GM15510 (cell line): ENCODE results near the gene NFE2L3.

Experiments
- POLR2A ChIP-seq: IDR thresholded peaks from 3 replicates; pipeline ENCODE4 v1.6.1; 2011; ENCODE audit warnings: borderline replicate concordance; ENCODE audit not compliant: insufficient read length; ENCODE audit errors: extremely low read depth

Gene NFE2L3

DNA sequence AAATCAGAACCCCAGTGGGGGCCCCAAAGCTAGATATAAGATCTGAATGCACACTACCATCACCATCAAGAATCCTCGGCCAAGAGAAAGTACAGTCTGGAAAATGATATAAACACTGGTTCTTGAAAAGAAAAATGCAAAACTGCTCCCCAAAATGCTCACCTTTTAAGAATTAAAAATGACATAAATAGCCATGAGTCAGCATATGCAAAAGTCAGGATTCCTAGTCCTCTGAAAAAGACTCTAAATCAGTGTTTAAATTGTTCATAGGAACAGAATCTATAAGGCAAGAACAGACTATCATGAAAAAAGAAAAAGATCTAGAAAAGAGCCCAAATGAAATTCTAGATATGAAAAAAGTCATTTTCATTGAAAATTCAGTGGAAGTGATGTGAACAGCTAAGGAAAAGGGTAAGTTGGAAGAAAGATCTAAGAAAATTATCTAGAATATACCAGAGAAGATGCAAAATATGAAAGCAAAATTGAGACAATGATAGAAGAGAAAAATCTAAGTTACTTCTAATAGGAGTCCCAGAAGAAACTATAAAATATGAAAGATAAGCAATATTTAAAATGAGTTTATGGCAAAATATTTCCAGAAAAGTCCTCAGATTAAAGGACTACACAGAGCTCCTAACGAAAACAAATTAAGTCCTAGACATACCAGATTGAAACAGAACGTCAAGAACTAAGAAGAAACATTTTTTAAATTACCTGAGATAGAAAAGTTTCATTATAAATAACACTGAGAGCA, 29.7 kb downstream of the NFE2L3 start:
- no peak for TF ChIP-seq POLR2A

DNA sequence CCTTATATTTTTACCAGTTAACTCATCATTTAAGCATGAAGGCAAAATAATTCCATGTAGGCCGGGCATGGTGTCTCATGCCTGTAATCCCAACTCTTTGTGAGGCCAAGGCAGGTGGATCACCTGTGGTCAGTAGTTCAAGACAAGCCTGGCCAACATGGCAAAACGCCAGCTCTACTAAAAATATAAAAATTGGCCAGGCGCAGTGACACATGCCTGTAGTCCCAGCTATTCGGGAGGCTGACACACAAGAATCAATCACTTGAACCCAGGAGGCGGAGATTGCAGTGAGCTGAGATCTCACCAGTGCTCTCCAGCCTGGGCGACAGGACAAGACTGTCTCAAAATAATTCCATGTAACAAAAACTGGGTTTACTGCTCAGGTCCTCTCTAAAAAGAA, 30.3 kb downstream of the NFE2L3 start:
- TF ChIP-seq POLR2A = no peak

DNA sequence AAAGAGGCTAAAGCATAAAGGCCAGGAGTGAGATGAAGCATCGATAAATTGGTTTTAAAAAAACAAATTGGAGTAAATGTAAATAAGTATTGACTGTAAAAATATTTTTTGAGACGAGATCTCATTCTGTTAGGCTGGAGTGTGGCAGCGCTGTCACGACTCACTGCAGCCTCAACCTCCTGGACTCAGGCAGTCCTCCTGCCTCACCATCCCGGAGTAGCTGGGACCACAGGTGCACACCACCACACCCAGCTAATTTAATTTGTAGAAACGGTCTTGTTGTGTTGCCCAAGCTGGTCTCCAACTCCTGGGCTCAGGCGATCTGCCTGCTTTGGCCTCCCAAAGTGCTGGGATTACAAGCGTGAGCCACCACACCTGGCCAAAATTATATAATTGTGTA, 30.7 kb downstream of the NFE2L3 start:
- no peak for TF ChIP-seq POLR2A

DNA sequence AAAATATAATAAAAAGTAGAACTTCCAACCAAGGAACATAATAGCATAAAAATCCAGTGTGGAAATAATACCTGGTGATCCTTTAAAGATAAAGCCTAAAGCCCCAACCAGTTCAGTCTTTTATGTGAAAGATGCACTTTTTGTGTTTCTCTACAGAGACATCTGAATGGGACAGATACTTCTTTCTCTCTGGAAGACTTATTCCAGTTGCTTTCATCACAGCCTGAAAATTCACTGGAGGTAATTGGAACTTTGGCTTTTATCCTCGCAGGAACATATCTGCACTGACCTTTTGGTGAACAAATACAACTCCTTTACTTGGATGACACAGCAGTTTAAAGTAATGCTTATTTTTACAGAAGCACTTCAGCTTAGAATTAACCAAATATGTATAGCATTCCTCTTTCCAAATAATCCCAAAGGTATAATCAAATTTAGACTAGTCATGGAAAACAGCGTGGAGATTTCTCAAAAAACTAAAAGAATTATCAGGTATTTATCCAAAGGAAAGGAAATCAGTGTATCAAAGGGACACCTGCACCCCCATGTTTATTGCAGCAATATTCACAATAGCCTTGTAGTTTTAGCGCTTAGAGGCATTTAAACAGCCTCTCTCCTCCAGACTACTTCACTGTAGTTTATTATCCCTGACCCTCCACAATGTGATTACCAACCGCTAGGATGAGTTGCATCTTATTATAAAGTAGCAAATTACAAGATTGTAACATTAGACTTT, 31.7 kb downstream of the NFE2L3 start:
- TF ChIP-seq POLR2A = peak; percentile 2

DNA sequence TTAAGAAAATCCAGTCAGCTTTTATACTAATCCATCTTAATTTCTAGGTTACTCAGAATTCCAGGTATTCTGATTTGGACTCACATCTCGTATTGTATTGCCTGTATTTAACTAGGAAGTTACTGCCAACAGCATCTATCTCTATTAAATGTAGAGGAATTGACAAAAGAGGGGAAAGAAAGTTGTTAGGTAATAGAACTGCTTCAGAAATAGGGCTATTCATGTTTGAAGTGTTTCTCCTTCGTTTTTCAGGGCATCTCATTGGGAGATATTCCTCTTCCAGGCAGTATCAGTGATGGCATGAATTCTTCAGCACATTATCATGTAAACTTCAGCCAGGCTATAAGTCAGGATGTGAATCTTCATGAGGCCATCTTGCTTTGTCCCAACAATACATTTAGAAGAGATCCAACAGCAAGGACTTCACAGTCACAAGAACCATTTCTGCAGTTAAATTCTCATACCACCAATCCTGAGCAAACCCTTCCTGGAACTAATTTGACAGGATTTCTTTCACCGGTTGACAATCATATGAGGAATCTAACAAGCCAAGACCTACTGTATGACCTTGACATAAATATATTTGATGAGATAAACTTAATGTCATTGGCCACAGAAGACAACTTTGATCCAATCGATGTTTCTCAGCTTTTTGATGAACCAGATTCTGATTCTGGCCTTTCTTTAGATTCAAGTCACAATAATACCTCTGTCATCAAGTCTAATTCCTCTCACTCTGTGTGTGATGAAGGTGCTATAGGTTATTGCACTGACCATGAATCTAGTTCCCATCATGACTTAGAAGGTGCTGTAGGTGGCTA, 32.5 kb downstream of the NFE2L3 start:
- TF ChIP-seq POLR2A = peak; percentile 7

DNA sequence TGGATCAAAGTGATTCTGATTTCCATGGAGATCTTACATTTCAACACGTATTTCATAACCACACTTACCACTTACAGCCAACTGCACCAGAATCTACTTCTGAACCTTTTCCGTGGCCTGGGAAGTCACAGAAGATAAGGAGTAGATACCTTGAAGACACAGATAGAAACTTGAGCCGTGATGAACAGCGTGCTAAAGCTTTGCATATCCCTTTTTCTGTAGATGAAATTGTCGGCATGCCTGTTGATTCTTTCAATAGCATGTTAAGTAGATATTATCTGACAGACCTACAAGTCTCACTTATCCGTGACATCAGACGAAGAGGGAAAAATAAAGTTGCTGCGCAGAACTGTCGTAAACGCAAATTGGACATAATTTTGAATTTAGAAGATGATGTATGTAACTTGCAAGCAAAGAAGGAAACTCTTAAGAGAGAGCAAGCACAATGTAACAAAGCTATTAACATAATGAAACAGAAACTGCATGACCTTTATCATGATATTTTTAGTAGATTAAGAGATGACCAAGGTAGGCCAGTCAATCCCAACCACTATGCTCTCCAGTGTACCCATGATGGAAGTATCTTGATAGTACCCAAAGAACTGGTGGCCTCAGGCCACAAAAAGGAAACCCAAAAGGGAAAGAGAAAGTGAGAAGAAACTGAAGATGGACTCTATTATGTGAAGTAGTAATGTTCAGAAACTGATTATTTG, 33.3 kb downstream of the NFE2L3 start:
- no peak for TF ChIP-seq POLR2A

DNA sequence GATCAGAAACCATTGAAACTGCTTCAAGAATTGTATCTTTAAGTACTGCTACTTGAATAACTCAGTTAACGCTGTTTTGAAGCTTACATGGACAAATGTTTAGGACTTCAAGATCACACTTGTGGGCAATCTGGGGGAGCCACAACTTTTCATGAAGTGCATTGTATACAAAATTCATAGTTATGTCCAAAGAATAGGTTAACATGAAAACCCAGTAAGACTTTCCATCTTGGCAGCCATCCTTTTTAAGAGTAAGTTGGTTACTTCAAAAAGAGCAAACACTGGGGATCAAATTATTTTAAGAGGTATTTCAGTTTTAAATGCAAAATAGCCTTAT, 33.8 kb downstream of the NFE2L3 start:
- no peak for TF ChIP-seq POLR2A

DNA sequence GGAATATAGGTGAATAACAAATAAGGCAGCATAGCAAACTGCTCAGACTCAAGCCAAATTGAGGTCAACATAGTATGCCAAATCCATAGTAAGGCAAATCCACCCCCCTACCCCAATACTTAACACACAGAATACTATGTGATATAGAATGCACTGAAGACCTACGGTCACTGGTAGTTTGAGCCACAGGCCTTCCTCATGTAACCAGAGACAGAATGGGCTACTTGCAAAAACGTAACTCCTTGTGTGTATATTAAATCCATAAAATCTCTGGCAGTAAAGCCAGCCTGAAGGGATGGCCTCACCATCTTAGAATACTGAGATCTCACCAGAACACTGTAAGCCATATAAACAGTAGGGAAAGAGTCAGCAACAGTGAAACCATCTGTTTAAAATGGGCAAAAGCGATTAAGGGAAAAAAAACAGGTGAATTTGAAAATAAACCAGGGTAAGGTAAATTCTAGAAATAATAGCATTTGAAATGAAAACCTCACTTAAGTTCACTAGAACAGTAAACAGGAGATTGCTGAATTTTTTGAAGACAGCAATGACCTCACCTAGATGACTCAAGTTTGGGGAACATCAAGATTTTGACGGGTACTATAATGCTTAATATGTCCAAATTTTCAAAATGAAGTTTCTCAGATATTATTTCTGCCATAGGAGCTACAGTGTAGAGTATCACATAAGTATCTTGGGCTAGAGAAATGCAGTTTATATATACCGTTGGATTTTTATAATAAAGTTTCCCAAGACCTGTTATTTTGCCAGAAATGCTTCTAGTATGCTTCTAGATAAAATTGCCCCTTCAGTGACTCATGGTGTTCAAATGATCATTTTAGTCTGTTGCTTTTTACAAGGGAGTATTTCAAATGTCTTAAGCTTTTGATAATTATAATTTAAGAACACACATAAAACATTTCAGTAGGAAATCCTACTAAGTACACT, 34.6 kb downstream of the NFE2L3 start:
- no peak for TF ChIP-seq POLR2A

DNA sequence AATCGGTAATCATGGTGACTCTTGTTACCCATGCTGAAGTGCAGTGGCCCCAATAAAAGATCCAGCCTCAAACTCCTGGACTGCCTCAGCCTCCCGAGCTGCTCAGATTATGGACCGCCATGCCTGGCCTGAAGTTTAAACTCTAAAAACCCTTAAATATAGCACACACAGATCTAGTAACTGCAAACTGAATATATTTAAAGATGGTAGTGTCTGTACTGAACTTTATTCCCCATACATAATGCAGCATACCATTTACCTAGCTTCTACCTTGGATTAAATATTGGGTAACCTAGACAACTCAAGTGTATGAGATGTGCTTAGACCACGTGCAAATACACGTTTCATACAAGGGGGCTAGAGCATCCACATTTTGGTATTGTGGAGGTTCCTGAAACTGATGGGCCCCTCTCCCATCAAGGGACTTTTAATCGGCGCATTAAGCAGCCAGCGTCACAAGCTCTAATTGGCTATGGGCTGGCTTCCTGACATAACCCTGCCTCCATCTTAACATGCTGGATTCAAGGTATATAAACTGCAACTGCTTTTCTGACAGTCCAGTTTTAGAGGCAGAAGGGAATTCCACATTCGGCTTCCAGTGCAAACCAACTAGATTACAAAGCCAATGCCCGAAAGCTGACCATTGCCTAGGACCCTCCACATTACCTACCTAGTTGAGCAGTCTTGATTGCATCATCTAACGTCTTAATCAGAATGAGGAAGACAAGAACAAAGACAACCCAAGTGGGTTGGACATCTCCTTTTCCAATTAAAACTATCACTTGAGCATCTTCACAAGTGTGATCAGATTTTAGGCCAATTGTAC, 35.6 kb downstream of the NFE2L3 start:
- TF ChIP-seq POLR2A = peak; percentile 34

DNA sequence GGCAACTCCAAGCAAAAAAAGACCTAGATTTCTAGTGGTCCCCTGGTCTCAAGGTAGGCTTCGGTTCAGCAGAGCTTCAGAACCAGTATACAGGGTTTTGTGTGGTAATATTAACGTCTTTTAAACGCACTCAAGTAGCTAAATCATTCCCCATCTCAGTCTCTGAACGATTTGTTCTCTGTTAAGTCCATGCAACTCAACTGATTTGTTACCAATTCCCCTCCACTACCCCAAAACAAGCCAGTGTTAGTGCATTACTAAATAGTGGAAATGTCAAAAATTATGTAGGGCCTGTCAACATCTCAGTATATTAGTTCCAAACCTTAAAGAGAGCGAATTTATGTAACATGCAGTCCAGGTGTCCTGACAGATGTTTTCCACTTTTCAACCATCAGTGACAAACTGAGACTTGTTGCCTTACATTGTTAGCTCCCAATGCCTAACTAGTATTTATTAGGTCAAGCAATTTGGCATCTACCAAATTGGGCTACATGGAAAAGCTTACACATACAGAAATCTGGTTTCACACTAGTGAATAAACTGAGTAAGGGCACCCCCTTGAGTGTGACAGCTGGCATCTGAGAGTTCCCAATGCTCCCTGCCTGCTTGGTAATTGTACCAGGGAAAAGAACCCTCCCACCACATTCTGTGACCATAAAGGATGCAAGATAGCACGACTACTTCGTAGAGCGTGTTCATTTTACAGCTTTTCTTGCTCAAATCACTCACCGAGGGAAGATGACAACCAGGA, 36.4 kb downstream of the NFE2L3 start:
- peak; percentile 12 for TF ChIP-seq POLR2A

DNA sequence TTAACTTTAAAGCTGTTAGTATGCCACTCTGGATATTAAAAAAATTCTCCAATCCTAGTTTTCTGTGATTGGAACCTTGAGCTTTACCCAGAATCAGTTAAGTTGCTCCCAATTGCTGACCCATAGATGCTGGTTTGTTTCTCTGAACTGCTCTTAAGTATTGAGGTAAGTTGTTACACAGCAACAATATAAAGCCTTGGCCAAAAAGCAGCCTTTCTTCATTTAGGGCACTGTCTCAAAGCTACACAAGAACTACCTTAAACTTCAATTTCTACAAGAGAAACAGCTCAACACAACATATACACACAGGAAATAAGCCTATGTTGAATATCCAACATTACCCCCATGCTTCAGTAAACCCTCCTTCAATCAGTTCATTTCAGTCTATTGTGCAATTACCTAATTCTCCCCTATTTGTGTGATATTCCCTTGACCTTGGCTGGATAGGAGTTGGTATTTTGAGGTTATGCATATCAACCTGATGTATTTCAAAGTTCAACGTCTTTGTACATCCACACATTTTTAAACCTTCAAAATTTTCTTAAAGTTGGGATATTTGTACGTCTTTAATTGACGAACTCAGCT, 37.1 kb downstream of the NFE2L3 start:
- TF ChIP-seq POLR2A = no peak

DNA sequence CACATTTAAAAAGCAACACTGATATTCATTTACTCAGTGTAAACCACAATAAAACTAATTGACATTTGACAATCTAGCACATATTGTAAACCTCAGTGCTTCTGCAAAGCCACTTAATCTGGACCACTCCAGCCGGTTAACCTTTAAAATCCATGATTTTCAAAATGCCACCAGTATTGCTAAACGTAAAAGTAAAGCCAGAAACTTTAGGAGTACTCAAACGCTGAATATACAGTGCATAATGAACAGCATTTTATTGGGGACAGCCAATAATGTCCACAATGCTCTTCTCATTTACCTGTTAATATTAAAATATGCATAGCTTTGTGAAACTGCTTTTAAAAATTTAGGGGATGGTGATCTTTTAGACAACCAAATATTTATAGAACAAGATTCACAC, 37.7 kb downstream of the NFE2L3 start:
- no peak for TF ChIP-seq POLR2A
